ENCODE results near the gene PAQR3. TPM values are rescaled to one million over a fixed set of nuclear protein-coding genes. Genes with fewer than 3 reads are reported as not detected.
"Not testable (repeated sequence)": the region's sequence is repeated elsewhere in the genome, so short reads cannot be mapped to it uniquely, and the experiment has no call there.

PAQR3 gene
- total RNA-seq, 2 donors from 2014 or later = 7.7 to 10.3 TPM

GRCh38 chr4:78937837-78938236 lies 1.4 kb downstream of the PAQR3 start:
- DNase-seq = no peak
- intact Hi-C loops (cut with DNase I) = no loop called here
- no peak for ATAC-seq

GRCh38 chr4:78936989-78937388 lies 2.2 kb downstream of the PAQR3 start:
- intact Hi-C loops (cut with DNase I) = no loop called here
- no peak for ATAC-seq
- DNase-seq = no peak

DNA sequence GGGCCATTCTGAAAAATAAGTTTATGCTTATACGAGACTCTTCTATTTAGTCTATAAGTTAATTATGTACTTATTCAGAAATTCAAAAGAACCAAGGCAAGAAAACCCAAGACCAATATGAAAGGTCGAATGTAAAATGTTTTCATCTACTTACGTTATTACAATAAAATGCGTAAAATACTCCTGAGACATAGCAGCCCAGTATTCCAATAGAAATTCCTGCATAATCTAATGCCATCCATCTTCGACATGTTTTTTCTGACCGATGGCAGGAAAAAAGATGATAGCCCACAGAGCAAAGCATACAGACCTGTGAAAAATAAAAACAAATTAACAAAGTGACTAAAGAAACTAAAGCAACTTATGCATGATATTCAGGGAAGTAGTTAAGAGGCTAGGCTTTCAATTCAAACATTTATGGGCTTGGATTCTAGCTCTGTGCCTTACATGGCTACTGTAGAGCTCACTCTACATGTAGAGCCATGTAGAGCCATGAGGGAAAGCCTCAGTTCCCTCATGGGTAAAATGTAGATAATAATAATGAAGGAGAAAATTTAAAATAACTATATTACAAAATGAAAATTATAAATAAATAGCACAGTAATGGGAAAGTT lies 9.1 kb downstream of the PAQR3 start:
- ATAC-seq = no peak
- intact Hi-C loops (cut with DNase I) = no loop called here
- no peak for DNase-seq

DNA sequence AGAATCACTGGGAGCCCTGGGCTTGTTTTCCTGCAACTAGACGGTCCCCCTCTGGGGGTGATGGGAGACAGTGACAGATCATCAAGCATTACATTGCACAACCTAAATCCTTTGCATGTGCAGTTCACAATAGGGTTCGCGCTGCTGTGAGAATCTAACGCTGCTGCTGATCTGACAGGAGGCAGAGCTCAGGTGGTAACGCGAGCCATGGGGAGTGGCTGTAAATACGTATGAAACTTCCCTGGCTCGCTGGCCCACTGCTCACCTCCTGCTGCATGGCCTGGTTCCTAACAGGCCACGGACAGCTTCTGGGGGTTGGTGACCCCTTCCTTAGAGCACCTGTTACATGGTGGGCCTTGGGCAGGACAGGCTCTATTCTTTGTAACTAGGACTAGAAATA lies 10.4 kb downstream of the PAQR3 start:
- intact Hi-C loops (cut with DNase I) = no loop called here
- DNase-seq (no peak), ATAC-seq (no peak)

DNA sequence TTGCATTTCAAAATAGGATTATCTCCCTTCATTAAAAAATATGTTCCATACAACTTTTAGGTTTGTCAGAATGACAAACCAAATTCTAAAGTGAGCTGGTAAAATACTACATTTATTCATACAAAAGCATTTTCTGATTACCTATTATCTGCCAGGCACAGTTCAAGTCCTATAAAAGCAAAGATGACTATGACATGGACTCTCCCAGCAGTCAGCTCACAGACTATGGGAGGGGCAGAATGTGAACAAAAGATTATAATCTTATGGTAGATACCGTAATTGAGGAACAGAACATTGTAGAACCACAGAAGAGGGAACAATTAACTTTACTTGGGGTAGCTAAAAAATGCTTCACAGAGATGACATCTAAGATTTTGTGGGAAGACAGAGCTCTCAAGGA lies 12.4 kb downstream of the PAQR3 start:
- intact Hi-C loops (cut with DNase I) = no loop called here
- ATAC-seq (no peak), DNase-seq (no peak)

- intact Hi-C loops (cut with DNase I) = no loop called here
- DNase-seq = no peak
- ATAC-seq = no peak
Measured at GRCh38 chr4:78923464-78924312, 15.6 kb downstream of the PAQR3 start.

DNA sequence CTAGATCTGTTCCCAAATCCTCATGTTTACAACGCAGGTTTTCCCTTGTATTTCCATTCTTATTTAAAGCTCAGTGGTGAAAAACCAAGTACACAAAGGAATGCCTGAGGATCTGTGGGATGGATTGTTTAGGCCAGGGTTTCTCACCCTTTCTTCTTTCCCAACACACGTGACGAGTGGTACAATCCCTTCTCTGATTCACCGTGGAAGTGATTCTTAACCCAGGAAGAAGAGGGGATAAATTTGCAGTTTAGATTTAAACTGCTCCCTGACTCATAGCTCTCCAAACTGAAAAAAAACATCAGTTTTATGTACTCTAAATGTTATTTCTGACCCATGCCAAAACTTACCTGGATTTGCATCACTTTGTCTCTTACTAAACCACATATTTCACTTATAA lies 17.0 kb downstream of the PAQR3 start:
- no peak for DNase-seq
- intact Hi-C loops (cut with DNase I) = no loop called here
- ATAC-seq = no peak

DNA sequence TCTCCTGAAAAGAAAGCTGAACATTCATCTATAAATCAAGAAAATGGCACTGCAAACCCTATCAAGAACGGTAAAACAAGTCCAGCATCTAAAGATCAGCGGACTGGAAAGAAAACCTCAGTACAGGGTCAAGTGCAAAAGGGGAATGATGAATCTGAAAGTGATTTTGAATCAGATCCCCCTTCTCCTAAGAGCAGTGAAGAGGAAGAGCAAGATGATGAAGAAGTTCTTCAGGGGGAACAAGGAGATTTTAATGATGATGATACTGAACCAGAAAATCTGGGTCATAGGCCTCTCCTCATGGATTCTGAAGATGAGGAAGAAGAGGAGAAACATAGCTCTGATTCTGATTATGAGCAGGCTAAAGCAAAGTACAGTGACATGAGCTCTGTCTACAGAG lies 28.6 kb downstream of the PAQR3 start:
- ATAC-seq = no peak

GRCh38 chr4:78908974-78909373 lies 30.3 kb downstream of the PAQR3 start:
- ATAC-seq; DNase-seq; intact Hi-C loops (cut with DNase I): not testable (repeated sequence)

More for the DNA sequence above, 28.6 kb downstream of the PAQR3 start:
- intact Hi-C loops (cut with DNase I) = no loop called here
- no peak for DNase-seq

GRCh38 chr4:78907638-78908037 lies 31.6 kb downstream of the PAQR3 start:
- ATAC-seq (no peak), DNase-seq (no peak)
- intact Hi-C loops (cut with DNase I) = no loop called here

DNA sequence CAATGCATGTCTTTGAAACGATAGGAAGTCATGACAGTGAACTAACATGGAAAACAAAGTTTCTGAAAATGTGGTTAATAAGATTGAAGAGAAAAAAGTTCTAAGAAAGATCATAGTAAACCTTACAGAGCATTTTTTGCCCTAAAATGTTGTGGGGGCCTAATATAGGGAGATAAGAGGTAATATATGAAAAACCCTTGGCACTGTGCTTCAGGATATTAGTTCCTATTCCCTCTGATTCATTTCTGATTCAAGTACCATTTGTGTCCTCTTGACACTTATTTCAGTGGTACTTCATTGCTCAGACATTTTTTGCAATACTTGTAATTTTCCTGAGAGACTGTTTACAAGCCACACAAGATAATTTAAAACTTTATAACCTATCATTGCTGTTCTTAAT lies 35.1 kb downstream of the PAQR3 start:
- intact Hi-C loops (cut with DNase I) = no loop called here
- DNase-seq (no peak), ATAC-seq (no peak)

DNA sequence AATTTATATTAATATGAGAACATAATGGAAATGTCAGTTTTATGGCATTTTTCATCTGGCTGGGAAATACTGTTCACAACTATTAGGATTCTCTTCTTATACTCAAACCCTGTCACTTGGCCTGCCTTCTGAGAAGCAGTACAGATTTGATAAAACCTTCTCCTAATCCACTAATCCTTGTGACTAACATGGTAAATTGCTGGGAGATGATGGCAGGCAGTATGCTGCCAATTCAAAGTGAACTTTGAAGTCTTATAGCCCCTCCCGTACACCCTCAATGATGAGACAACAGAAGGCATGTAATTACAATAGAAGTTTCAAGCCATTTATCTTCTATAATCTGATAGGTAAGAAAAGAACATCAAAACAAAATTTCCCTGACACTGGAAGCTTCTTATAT lies 36.9 kb downstream of the PAQR3 start:
- DNase-seq (no peak), ATAC-seq (no peak)
- intact Hi-C loops (cut with DNase I) = no loop called here

- intact Hi-C loops (cut with DNase I) = no loop called here
- no peak for DNase-seq
- no peak for ATAC-seq
Measured at GRCh38 chr4:78901882-78902281, 37.4 kb downstream of the PAQR3 start.

- intact Hi-C loops (cut with DNase I) = no loop called here
- DNase-seq = no peak
- ATAC-seq = no peak
Measured at GRCh38 chr4:78899302-78899701, 39.9 kb downstream of the PAQR3 start.

- intact Hi-C loops (cut with DNase I) = no loop called here
- ATAC-seq = no peak
- DNase-seq = no peak
Measured at GRCh38 chr4:78889955-78890354, 49.3 kb downstream of the PAQR3 start.

GRCh38 chr4:78885598-78885997 lies 53.6 kb downstream of the PAQR3 start:
- intact Hi-C loops (cut with DNase I) = no loop called here
- DNase-seq = no peak
- ATAC-seq = no peak

DNA sequence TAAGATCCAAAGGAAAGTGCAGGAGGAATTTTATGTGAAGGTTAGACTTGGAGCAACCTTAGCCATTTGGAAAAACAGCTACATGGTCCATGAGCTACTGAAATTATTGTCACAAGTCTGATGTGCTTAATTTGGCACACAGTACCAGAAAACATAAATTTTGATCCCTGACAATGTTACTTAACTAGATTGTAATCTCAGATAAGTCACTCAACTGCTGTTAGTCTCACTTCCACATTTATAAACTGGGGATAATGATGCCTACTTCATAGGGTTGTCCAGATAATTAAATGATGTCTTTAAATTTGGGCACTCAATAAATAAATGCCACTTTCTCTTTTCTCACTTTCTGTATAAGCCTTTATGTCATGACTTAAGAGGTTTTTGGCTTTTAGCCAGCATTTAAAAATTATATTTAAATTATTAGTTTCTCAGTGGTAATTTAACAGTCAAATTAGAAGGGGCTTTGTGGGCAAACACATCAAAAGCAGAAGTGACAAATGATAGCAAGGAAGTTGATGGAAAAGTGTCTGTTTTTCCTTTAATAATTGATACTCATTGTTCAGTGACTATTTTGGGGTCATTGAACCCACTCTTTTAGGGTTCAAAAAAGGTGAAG lies 58.3 kb downstream of the PAQR3 start:
- intact Hi-C loops (cut with DNase I) = no loop called here
- ATAC-seq = no peak
- DNase-seq = no peak

DNA sequence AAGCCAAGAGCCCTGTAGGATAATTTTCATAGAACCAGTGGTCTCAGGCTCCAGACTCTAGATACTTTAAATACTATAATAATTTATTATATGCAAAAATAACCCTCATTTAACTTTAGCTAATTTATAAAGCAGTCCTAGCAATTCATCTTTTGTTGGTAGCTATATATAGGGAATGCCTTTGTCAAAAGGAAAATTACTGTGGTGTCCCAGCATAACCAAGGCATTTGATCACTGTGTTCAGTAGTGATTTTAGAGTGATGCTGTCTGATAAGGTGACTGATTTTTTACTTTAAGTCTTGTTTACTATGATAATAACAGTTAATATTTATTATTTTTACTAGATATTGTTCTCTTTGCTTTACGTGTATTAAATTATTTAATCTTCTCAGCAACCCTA lies 61.2 kb downstream of the PAQR3 start:
- no peak for DNase-seq
- no peak for ATAC-seq
- intact Hi-C loops (cut with DNase I) = no loop called here

- intact Hi-C loops (cut with DNase I) = no loop called here
- no peak for ATAC-seq
Measured at GRCh38 chr4:78876568-78877320, 62.5 kb downstream of the PAQR3 start.

GRCh38 chr4:78870056-78870455 lies 69.2 kb downstream of the PAQR3 start:
- ATAC-seq (no peak), DNase-seq (no peak)
- intact Hi-C loops (cut with DNase I) = no loop called here

More at GRCh38 chr4:78876568-78877320, 62.5 kb downstream of the PAQR3 start:
- no peak for DNase-seq

Measured in left cardiac atrium (tissue), 4 donors.